Hematopoietic multipotent progenitor cell treated with erythropoietin and hydrocortisone succinate and interleukin-3 and kit ligand, for 8 days (in vitro differentiated cells): ENCODE results near the gene MAGEA2B.
"Not testable (repeated sequence)": the region's sequence is repeated elsewhere in the genome, so short reads cannot be mapped to it uniquely, and the experiment has no call there.

Source experiments
- DNase-seq: peaks from one replicate; pipeline ENCODE4 v3.0.0-alpha.2; 2015

The MAGEA2B gene

GRCh38 chrX:152759544-152759943 is 45.1 kb downstream of the MAGEA2B start:
- DNase-seq = not testable (repeated sequence)

DNA sequence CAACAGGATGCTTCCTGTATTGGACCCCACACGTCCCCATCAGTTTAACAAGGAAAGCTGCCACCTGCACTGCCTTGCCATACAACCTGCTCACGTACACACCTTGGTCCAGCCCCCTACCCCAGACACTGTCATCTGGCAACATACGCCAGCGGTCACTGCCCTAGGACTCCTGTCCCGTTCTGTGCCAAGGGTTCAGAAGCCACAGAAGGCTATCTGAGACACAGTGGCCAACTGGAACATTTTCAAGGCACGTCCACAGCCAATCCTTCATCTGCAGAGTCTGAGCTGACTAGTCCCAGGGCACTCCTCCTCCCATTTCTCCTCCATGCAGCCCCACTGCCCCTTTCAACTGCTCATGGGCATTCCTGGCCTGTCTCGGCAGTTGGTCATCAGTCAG is 47.2 kb downstream of the MAGEA2B start:
- DNase-seq = not testable (repeated sequence)

DNA sequence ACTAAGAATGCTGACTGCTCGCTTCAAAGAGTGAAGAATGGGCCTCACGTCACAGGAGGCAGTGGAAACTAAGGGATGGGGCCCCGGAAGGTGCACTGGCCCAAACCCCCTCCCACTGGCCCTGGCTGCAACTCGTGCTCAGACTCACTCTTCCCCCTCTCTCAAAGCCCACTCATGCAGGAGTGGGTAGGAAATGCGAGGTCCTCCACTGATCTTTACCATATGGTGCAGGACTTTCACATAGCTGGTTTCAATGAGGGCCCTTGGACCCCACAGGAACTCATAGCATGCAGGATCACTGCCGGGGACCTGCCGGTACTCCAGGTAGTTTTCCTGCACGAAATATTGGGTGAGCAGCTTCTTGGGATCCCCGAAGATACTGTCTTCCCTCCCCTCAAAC is 52.1 kb downstream of the MAGEA2B start:
- not testable (repeated sequence) for DNase-seq
